Peyer's patch (tissue), 4 donors: ENCODE data around the gene FBH1. TPM values are rescaled to one million over a fixed set of nuclear protein-coding genes. Genes with fewer than 3 reads are reported as not detected.

Experiments
- DNase-seq, 3 donors: peaks; one replicate each; pipeline ENCODE4 v3.0.0-alpha.2; 2017 to 2019
- H3K27ac ChIP-seq, 4 donors: fragments of 200-600 bp; sonication (generic); one replicate each; pipeline ENCODE4 v1.5.1; 2016 to 2019
- H3K27me3 ChIP-seq, 2 donors: fragments of 200-600 bp; sonication (generic); one replicate each; pipeline ENCODE4 v1.5.1; 2019
- H3K36me3 ChIP-seq, 3 donors: fragments of 200-600 bp; sonication (generic); one replicate each; pipeline ENCODE4 v1.5.1; 2016 to 2019
- H3K4me1 ChIP-seq, 4 donors: fragments of 200-600 bp; sonication (generic); one replicate each; pipeline ENCODE4 v1.5.1; 2016 to 2019
- H3K4me3 ChIP-seq, 4 donors: fragments of 200-600 bp; sonication (generic); 1 replicate in 3 of 4; 2 replicates in 1 of 4; pipeline ENCODE4 v1.5.1; 2016 to 2019; ENCODE audit warnings: mild to moderate bottlenecking in 1 of 4
- H3K9me3 ChIP-seq, 4 donors: fragments of 200-600 bp; sonication (generic); one replicate each; pipeline ENCODE4 v1.5.1; 2016 to 2019; ENCODE audit warnings: mild to moderate bottlenecking in 1 of 4
- CTCF ChIP-seq, 6 experiments: fragments of 450-650 bp in 4 of 6; fragments of 200-600 bp in 2 of 6; sonication (generic) in 1 of 6; IDR thresholded peaks; one replicate each; pipeline ENCODE4 v1.5.1; 2017 to 2019; ENCODE audit warnings: antibody characterized with exemption in 6 of 6, mild to moderate bottlenecking in 3 of 6, moderate library complexity in 1 of 6
- POLR2A ChIP-seq, 2 donors: fragments of 450-650 bp; IDR thresholded peaks; one replicate each; pipeline ENCODE4 v1.5.1; 2017; ENCODE audit warnings: antibody characterized with exemption in 2 of 2, mild to moderate bottlenecking in 2 of 2, moderate library complexity in 2 of 2
- total RNA-seq, 4 donors: library from RNA; depleted of rRNA; stranded (reverse); fragments of >200 nt; gene quantifications; one replicate each; pipeline ENCODE4 v1.1.0, GENCODE V29; 2016

Gene FBH1
- total RNA-seq, 4 donors from 2014 or later = 101 to 169 (median 138) TPM

- DNase-seq = no peak
- H3K36me3 ChIP-seq = peaks cover 0 to 30% (median 0%) of the 10 kb centered on the region in 3 donors
- no peak for TF ChIP-seq CTCF (IDR thresholded peaks at IDR 0.05)
These were observed 48.2 kb downstream of the FBH1 start for GRCh38 chr10:5938291-5938690.

GRCh38 chr10:5940807-5941218 is 50.8 kb downstream of the FBH1 start:
- no peak for TF ChIP-seq POLR2A (IDR thresholded peaks at IDR 0.05)
- no peak overlapping the region for H3K27ac ChIP-seq

More at GRCh38 chr10:5938291-5938690, 48.2 kb downstream of the FBH1 start:
- Histone ChIP-seq H3K27ac (no peak overlapping the region), H3K4me1 (peaks cover 0 to 2% (median 0%) of the 10 kb centered on the region in 4 donors), H3K4me3 (no peak overlapping the region), H3K9me3 (no peaks in the 10 kb centered on the region), H3K27me3 (no peaks in the 10 kb centered on the region)

GRCh38 chr10:5941579-5941978 is 51.5 kb downstream of the FBH1 start:
- Histone ChIP-seq H3K9me3 (no peaks in the 10 kb centered on the region), H3K27me3 (no peaks in the 10 kb centered on the region), H3K36me3 (peaks cover 0 to 16% (median 0%) of the 10 kb centered on the region in 3 donors), H3K27ac (peak overlapping the region in 2 of 4 donors; percentile 70 to 86), H3K4me3 (no peak overlapping the region), H3K4me1 (peaks cover 0 to 20% (median 7%) of the 10 kb centered on the region in 4 donors)
- DNase-seq = no peak
- TF ChIP-seq CTCF (IDR thresholded peaks at IDR 0.05) = no peak
- no peak for TF ChIP-seq POLR2A (IDR thresholded peaks at IDR 0.05)

More at GRCh38 chr10:5940807-5941218, 50.8 kb downstream of the FBH1 start:
- H3K4me3 ChIP-seq = no peak overlapping the region
- peaks cover 0 to 20% (median 7%) of the 10 kb centered on the region in 4 donors for H3K4me1 ChIP-seq
- peaks cover 0 to 23% (median 0%) of the 10 kb centered on the region in 3 donors for H3K36me3 ChIP-seq
- H3K9me3 ChIP-seq = no peaks in the 10 kb centered on the region
- H3K27me3 ChIP-seq = no peaks in the 10 kb centered on the region
- DNase-seq = no peak

- Histone ChIP-seq H3K27me3 (no peaks in the 10 kb centered on the region), H3K4me3 (no peak overlapping the region), H3K4me1 (peaks cover 0 to 20% (median 7%) of the 10 kb centered on the region in 4 donors), H3K9me3 (no peaks in the 10 kb centered on the region), H3K27ac (peak overlapping the region; percentile 19 to 86 (median 55)), H3K36me3 (peaks cover 0 to 12% (median 0%) of the 10 kb centered on the region in 3 donors)
- TF ChIP-seq POLR2A (IDR thresholded peaks at IDR 0.05) = no peak
- DNase-seq = no peak
These were observed 52.0 kb downstream of the FBH1 start for GRCh38 chr10:5942001-5942400.

- Histone ChIP-seq H3K36me3 (peaks cover 0 to 7% (median 0%) of the 10 kb centered on the region in 3 donors), H3K9me3 (no peaks in the 10 kb centered on the region), H3K4me3 (no peak overlapping the region), H3K4me1 (peaks cover 0 to 20% (median 7%) of the 10 kb centered on the region in 4 donors), H3K27ac (peak overlapping the region; percentile 19 to 86 (median 55)), H3K27me3 (no peaks in the 10 kb centered on the region)
- no peak for TF ChIP-seq POLR2A (IDR thresholded peaks at IDR 0.05)
- TF ChIP-seq CTCF (IDR thresholded peaks at IDR 0.05) = no peak
- peak in 1 of 3 donors; percentile 56 for DNase-seq
These were observed 52.4 kb downstream of the FBH1 start for GRCh38 chr10:5942474-5942873.

GRCh38 chr10:5943536-5943935 is 53.5 kb downstream of the FBH1 start:
- Histone ChIP-seq H3K27ac (peak overlapping the region; percentile 59 to 86 (median 71)), H3K27me3 (no peaks in the 10 kb centered on the region), H3K4me3 (no peak overlapping the region), H3K36me3 (no peaks in the 10 kb centered on the region), H3K9me3 (no peaks in the 10 kb centered on the region), H3K4me1 (peaks cover 0 to 20% (median 7%) of the 10 kb centered on the region in 4 donors)
- TF ChIP-seq POLR2A (IDR thresholded peaks at IDR 0.05) = no peak
- no peak for TF ChIP-seq CTCF (IDR thresholded peaks at IDR 0.05)
- no peak for DNase-seq
